NCI-H1436 (cell line): Measurements from ENCODE around the gene GPX1.
"Not testable (repeated sequence)": the region's sequence is repeated elsewhere in the genome, so short reads cannot be mapped to it uniquely, and the experiment has no call there.

Experiments used
- DNase-seq: peaks from one replicate; lab custom pipeline; 2025; lab: John Stamatoyannopoulos, UW

The GPX1 gene

DNA sequence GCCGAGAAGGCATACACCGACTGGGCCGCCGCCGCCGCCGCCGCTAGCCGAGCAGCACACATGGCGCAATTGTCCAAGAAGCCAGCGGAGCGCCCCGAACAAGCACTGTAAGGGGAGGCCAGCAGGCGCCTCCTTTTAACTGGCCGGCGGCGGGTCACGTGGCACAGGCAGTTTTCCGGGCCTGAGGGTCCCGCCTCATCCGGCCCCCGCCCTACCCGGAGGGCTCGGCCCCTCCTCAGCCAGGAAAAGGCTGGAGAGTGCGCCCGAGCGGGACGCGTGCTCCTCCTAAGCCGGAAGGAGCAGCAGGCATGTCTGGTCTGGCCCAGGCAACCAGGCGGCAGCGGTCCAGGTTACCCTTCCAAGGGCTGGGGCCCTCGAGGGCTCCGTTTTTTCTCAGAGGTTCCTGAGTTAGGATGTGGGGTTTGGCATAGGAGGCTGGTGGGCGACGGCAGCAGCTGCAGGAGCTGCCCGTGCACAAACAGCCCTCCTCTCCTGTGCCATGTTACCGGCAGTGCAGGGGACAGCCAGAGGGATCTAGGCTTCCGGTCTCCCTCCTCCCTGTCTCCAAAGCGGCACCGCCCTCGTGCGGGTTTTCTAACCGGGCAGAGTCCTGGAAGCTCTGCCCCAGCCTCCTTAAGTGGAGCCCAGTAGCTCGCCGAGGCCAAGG lies at the start of gene GPX1:
TSS of gene GPX1 (minus strand) at position 137 of the 667 bp plus-strand sequence. CDS start at position 62, 75 bp downstream.
- DNase-seq = peak; percentile 75

DNA sequence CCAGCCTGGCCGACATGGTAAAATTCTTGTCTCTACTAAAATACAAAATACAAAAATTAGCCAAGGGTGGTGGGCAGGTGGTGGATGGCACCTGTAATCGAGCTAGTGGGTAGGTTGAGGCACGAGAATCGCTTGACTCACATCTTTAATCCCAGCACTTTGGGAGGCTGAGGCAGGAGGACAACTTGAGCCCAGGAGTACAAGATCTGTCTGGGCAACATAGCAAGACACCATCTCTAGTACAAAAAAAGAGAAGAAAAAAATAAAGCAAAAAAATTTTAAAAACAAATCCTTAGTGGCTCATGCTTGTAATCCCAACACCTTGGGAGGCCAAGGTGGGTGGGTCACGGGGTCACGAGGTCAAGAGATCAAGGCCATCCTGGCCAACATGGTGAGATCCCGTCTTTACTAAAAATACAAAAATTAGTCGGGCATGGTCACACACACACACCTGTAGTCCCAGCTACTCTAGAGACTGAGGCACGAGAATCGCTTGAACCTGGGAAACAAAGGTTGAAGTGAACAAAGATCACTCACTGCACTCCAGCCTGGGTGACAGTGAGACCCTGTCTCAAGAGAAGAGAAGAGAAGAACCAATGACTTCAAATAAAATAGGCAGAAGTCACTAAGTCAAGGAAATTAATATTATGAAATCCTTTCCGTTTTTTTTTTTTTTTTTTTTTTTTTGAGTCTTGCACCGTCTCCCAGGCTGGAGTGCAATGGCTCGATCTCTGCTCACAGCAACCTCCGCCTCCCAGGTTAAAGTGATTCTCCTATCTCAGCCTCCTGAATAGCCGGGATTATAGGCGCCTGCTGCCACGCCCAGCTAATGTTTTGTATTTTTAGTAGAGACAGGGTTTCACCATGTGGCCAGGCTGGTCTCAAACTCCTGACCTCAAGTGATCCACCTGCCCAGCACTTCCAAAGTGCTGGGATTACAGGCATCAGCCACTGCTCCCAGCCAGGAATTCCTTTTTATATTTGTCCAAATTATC lies 48.7 kb upstream of the GPX1 start:
- no peak for DNase-seq

DNA sequence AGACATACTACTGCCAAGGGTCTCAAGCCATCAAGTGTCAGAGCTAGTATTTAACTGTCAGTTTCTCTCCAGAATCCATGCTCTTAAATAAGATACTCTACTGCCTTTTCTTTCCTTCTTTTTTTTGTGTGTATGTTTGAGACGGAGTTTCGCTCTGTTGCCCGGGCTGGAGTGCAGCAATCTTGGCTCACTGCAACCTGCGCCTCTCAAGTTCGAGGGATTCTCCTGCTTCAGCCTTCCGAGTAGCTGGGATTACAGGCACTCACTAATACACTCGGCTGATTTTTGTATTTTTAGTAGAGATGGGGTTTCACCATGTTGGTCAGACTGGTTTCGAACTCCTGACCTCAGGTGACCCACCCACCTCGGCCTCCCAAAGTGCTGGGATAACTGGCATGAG lies 47.4 kb upstream of the GPX1 start:
- not testable (repeated sequence) for DNase-seq

DNA sequence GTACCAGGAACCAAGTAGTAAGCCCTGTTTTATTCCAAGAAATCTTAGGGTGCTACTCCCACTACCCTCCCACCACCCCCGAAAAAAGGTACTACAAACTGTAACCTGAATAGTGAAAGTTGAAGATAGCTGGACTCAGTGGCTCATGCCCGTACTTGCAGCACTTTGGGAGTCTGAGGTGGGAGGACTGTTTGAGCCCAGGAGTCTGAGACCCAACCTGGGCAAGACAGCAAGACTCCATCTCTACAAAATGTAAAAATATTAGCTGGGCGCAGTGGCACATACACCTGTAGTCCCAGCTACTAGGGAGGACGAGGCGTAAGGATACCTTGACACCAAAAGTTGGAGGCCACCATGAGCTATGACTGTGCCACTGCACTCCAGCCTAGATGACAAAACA lies 45.7 kb upstream of the GPX1 start:
- no peak for DNase-seq

DNA sequence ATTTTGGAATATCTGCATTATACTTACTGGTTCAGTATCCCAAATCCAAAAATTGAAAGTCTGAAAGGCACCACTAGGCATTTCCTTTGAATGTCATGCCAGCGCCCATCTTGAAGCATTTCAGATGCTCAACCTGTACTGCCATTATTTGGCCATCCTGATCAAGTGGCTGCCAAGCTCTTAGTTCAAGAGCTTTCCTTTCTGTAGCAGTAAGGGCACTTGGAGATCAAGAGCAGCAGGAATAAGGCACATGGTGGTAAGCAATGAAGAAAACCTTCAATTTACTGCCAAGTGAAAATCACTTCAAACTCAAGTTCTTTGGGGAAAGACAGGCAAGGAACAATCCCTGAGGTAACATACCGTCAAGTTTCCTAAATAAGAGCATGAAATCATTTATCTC lies 43.6 kb upstream of the GPX1 start:
- no peak for DNase-seq

DNA sequence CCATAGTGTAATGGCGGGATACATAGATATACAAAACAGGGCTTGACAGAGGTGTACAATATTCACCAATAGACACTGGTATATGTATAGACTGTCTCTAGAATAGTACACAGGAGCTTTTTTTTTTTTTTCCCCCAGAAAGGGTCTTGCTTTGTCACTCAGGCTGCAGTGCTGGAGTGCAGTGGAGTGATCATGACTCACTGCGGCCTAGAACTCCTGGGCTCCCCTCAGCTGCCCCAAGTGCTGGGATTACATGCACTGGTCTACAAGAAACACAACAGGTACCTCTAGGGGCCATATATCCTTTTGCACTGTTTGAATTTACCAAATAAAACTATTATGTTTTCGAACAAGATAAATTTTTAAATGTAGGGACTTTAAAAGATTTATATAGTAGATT lies 41.3 kb upstream of the GPX1 start:
- DNase-seq = no peak

DNA sequence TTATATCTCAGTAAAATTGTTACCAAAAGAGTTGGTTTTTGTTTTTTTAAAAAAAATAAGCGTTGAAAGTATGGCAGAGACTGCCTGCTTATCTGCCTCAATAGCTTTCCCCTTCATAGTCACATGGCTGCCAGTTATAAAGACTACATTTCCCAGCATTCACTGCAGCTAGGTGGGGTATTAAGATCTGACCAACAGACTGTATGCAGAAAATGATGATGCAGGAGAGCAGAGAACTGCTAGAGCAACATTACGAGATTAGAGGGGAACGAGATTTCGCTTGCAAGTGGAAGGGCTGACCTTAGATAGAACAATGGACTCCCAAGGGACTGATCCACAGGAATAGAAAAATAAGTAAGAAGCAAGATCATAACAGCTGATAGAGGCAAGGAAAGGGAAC lies 39.3 kb upstream of the GPX1 start:
- DNase-seq = no peak

DNA sequence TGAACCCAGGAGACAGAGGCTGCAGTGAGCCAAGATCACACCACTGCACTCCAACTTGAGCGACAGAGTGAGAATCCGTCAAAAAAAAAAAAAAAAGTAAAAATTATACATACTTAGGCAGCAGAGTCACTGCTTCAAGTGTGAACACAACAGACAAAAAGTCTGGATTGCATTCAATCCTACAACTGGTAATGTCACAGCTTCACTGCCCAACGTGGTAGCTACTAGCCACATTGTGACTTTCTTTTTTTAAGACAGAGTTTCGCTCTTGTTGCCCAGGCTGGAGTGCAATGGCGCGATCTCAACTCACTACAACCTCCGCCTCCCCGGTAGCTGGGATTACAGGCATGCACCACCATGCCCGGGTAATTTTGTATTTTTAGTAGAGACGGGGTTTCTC lies 33.2 kb upstream of the GPX1 start:
- DNase-seq = not testable (repeated sequence)

DNA sequence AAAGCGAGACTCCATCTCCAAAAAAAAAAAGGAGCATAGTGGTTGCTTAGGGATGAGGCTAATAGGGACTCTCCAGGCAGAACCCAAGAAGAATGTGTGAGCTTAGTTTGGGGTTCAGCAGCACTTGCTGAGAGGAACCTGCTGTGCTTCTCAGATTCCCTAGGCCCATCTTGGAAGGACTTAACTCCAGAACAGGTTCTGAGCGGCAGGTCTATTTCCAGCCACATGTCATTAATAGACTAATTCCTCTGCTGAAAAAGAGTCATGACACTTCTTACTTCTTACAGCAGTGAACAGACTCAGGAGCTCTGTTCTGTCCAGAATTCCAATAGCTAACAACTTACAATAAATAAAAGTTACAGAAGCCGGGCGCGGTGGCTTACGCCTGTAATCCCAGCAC lies 31.1 kb upstream of the GPX1 start:
- no peak for DNase-seq

DNA sequence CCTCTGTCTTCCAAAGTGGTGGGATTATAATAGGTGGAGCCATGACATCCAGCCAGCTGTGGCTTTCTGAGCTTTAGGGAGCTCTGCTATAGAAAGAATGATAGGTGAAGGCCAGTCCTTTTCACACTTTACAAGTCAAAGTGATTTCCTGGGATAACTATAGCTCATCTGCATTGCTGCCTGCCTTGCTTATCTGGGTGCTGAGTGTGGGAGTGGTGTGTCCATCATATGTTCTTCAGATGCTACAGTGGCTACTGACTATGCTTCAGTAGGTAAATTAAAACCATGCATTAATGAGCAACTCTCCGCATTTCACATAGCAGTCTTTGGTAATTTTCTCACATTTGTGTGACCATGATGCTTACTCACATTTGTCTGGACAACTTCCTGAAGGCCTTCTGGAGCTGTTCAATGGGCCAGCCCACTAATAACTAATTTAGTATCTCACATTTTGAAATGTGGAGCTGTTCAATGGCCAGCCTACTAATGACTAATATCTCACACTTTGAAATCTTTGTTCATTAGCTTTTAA lies 30.2 kb upstream of the GPX1 start:
- no peak for DNase-seq

DNA sequence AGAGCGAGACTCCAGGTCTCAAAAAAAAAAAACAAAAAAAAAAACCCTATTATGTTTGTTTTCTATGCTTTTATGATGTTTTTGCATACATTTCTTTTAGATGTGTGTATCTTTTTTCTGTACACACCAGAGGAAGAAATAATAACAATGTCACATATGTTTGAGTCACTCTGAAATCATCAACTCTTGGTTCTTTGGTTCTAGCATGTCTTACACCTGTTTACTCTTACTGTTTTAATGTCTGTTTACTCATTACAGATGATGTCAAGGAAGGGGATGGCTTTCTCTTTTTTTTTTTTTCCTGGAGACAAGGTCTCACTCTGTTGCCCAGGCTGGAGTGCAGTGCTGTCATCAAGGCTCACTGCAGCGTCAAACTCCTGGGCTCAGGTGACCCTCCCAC lies 29.6 kb upstream of the GPX1 start:
- no peak for DNase-seq

DNA sequence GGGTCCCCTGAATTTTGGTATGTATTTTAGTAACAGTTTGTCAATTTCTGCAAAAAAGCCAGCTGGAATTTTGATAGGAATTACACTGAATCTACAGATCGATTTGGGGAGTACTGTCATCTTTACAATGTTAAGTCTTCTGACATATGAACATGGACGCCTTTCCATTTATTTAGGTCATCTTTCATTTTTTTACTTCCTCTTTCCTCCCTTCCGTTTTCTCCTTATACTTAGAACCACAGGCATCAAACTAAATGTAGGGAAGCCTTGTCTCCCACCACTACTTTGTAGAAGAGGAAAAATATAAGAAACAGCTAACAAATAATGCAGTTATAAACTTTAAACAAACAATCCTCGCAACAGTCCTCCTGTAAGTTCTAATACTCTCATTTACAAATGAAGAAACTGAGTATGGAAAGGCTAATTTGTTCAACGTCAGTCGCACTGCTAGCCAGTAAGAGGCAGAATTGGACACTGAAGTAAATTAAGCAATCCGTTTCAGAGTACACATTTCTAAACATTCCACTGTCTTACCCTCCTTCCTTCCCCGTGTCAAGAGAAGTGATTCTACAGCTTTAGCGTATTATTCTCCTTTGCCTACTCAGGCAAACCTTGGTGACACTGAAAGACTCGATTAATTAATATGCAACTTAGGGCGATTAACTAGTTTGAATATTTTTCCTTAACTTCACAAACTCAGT lies 28.1 kb upstream of the GPX1 start:
- no peak for DNase-seq

DNA sequence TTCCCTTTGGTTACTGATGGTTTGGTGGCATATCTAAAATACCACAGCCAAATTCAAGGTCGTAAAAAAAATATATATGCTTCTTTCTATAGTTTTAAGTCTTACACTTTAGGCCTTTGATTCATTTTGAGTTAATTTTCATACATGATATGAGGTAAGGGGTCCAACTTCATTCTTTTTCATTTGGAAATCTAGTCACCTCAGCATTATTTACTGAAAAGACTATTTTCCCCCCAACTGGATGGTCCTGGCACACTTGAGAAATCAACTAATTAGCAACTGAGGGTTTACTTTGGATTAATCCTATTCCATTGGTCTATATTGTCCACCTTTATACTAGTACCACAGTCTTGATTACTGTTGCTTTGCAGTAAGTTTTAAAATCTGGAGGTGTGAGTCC lies 27.5 kb upstream of the GPX1 start:
- DNase-seq = no peak

DNA sequence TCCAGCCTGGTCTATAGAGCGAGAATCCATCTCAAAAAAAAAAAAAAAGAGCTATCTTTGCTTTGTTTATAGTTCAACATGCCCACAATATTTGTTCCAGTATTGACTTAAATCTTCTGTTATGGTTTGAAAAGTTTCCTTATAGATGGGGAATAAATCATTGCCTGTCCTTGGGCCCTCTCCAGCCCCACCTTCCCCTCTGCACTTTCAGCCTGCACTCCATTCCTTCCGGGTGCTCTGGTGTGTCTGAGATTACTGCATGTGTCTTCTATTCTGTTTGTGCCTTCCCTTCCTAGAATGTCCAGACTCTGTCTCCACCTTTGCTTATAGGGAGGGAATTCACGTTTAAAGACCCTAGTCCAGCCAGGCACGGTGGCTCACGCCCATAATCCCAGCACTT lies 25.2 kb upstream of the GPX1 start:
- no peak for DNase-seq

DNA sequence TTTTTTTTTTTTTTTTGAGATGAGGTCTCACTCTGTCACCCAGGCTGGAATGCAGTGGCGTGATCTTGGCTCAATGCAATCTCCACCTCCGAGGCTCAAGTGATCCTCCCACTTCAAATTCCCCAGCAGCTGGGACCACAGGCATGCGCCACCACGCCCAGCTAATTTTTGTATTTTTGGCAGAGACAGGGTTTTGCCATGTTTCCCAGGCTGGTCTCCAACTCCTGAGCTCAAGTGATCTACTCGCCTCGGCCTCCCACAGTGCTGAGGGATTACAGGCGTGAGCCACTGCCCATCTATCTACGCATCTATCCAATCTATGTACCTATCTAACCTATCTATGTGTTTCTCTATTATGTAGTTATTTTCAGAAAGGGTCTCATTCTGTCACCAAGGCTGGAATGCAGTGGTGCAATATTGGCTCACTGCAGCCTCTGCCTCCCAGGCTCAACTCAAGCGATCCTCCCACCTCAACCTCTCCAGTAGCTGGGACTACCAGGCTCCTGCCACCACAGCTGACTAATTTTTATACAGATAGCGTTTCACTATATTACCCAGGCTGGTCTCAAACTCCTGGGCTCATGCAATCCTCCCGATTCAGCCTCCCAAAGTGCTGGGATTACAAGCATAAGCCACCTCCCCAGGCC lies 20.2 kb upstream of the GPX1 start:
- no peak for DNase-seq

DNA sequence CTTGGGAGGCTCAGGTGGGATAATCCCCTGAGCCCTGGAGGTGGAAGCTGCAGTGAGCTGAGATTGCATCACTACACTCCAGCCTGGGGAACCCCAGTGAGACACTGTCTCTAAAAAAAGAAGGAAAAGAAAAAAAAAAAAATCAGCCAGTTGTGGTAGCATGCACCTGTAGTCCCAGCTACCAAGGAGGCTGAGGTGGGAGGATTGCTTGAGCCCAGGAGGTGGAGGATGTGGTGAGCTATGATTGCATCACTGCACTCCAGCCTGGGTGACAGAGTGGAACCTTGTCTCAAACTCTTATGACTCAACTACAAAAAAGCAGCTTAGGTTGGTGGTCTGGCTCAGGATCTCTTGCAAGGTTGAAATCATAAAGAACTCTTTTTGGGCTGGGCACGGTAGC lies 19.3 kb upstream of the GPX1 start:
- no peak for DNase-seq

DNA sequence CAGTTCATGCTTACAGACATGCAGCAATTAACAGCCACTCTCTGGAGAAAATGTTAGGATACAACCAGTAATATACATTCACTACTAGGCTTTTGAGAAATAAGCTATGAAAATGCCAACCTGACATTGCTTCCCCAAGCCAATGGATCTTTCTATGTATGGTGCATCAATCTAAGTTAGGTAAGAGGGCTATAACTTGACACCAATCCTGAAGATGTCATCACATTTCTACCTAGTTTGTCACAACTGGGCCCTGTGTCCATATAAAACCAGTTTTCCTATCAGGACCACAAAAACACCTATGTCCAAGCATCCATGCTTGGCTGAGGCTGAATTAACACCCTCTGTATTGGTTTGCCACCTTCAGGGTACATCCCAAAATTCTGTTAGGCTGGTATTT lies 13.8 kb upstream of the GPX1 start:
- no peak for DNase-seq

DNA sequence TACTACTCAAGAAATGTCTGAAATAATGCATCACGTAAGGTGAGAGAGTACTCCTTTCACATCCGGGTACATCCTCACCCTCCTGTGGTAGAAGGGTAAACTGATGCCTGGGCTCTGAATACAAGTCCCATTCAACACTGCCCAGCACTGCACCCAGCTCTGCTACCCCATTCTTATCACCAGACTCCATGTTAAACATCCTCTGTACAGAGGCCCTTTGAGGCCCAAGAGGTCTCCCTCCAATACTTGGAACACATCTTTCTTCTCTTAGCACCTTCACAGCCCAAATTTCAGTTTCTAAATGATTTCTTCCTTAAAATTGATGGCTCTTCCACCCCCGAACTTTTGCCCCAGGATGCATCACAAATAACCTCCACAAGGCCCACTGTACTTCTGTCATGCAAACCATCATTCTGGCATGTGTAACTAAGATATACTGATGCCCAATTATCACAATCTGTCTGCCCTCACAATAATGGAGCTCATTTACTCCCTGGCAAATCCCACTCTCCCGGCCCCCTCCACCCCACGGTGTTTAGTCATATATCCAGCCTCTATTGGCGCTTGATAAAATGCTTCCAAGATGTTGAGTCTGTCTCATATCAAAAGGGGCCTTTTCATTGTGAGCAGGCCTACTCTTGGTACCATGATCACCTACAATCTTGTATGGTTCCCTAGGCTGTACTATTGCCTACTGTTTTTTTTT lies 12.6 kb upstream of the GPX1 start:
- DNase-seq = no peak

DNA sequence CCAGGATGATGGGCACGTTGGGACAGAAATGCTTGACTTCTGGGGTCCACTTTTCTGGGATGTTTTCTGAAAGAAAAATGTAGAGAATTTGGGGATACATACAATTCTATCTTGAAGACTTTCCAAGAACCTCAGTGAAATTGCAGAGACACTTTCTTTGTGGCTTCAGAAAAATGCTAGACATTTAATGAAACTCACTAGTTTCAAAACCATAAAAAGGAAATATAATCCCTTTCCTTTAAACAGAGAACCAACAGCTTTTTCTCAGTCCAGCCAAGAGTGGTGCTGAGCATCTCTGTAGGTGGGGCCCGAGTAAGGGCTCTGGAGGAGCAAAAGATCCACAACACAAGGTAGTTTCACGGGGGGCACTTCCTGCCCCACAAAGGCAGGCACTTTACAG lies 4.4 kb upstream of the GPX1 start:
- no peak for DNase-seq

DNA sequence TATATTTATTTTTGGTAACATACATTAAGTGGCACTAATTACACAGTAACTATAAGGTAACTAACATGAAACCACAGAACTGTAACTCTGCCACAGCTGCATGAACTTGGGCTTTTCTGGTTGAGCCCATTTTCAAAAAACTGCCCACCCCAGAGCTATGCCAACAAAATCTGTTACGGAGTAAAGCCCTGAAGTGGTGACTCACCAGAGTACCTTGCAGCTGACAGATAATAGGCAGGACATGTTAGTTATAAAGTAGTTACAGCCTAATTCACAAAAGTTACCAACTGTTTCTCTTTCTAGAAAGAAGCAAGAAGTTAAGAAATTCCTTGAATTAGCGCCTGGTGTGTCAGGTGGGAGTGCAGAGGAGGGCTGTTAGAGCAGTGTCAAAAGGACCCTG lies 1.5 kb upstream of the GPX1 start:
- DNase-seq = no peak

DNA sequence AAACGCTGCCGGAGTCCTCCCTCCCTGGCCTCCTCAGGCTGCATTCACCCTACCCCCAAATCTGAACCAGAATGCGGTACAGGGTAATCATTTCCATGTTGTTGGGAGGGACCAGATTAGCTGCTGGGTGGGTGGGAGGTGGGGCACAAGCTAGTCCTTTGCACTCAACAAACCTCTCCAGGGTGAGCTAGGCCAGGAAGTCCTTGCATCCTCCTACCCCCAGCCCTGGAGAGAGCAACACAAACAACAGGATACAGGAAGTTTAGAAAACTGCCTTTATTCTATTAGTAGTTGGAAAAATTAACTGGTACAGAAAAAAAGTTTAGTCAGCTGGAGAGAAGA lies 702 bp upstream of the GPX1 start:
- DNase-seq = no peak
